Measurements from ENCODE around the gene DAP.
"Not testable (repeated sequence)": the region's sequence is repeated elsewhere in the genome, so short reads cannot be mapped to it uniquely, and the experiment has no call there.

The DAP gene

GRCh38 chr5:10638723-10639122 is 122.3 kb downstream of the DAP start:
- H3K23ac ChIP-seq (ENCODE audit: low read depth, low read length, poor library complexity): peak overlapping the region; percentile 96
- H3K36me3 ChIP-seq (replicated peaks in 1 of 2; ENCODE audit: control insufficient read depth in 2 of 2, insufficient read depth in 2 of 2, low read length in 2 of 2); H3K79me1 ChIP-seq (ENCODE audit: low read depth, low read length); H3K27ac ChIP-seq (replicated peaks; ENCODE audit: low read length); H2AFZ ChIP-seq (ENCODE audit: low read length); H3K4ac ChIP-seq (ENCODE audit: low read length); H2BK120ac ChIP-seq (ENCODE audit: low read depth, low read length); H3K4me2 ChIP-seq (ENCODE audit: insufficient read depth, low read length, poor library complexity, severe bottlenecking); H3K27me3 ChIP-seq (ENCODE audit: control insufficient read depth in 3 of 3, insufficient read depth in 3 of 3, low read depth in 1 of 3, low read length in 3 of 3); DNase-seq (ENCODE audit: low spot score); H3K9me3 ChIP-seq (replicated peaks in 1 of 2; ENCODE audit: control insufficient read depth in 2 of 2, insufficient read depth in 1 of 2, low read depth in 1 of 2, low read length in 2 of 2); H3K18ac ChIP-seq (ENCODE audit: low read length); H2BK15ac ChIP-seq (ENCODE audit: low read length); H2BK5ac ChIP-seq (ENCODE audit: low read length): not testable (repeated sequence)
- peak overlapping the region; percentile 72 for H3K9ac ChIP-seq (ENCODE audit: low read depth, low read length, poor library complexity)
- peak overlapping the region; percentile 88 for H2BK12ac ChIP-seq (ENCODE audit: low read length)
- H2AK5ac ChIP-seq (ENCODE audit: low read depth, low read length): peak overlapping the region; percentile 25
- peak overlapping the region; percentile 8 for H3K14ac ChIP-seq (ENCODE audit: low read length)
- WGBS, 2 donors (ENCODE audit: extremely low coverage in 2 of 2, insufficient read length in 2 of 2, insufficient replicate concordance in 1 of 2): 100% methylated on average over 2 of the region's 48 CpGs; no CpG with 5 or more reads in 1 of the 2 donors
- H4K8ac ChIP-seq (ENCODE audit: low read depth, low read length): peak overlapping the region; percentile 43
- H4K91ac ChIP-seq (ENCODE audit: low read depth, low read length, poor library complexity): peak overlapping the region; percentile 38
- H3K4me3 ChIP-seq (ENCODE audit: low read length in 2 of 2): peak overlapping the region in 1 of 2 donors; percentile 12
- H3K4me1 ChIP-seq (ENCODE audit: control insufficient read depth in 2 of 2, insufficient read depth in 1 of 2, low read depth in 1 of 2, low read length in 2 of 2): peaks cover 0 to 15% of the 10 kb centered on the region in 2 donors

DNA sequence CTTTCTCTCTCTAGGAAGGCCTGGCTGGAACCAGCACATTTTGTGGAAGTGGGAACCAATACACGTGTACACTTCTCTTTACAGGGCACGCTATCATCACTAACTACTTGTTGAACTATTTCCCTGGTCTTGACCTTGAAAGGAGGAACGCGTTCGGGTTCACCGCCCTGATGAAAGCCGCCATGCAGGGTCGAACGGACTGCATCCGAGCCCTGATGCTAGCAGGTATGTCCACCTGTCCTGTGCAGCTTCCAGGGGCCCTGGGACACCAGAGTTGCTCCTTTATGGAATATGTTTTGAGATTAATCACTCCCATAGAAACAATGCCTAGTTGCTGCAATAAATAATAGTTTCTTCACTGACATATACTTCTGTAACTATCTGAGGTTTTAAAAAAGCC is 123.1 kb downstream of the DAP start:
- DNase-seq (ENCODE audit: low spot score): no peak
- H3K27ac ChIP-seq (replicated peaks; ENCODE audit: low read length): no peak overlapping the region
- H3K79me1 ChIP-seq (ENCODE audit: low read depth, low read length): peaks cover 5% of the 10 kb centered on the region
- H2AFZ ChIP-seq (ENCODE audit: low read length): no peak overlapping the region
- no peak overlapping the region for H2BK5ac ChIP-seq (ENCODE audit: low read length)
- WGBS, 2 donors (ENCODE audit: extremely low coverage in 2 of 2, insufficient read length in 2 of 2, insufficient replicate concordance in 1 of 2): no CpG with 5 or more reads among the region's 10 CpGs
- H3K9ac ChIP-seq (ENCODE audit: low read depth, low read length, poor library complexity): peak overlapping the region; percentile 72
- H3K23ac ChIP-seq (ENCODE audit: low read depth, low read length, poor library complexity): no peak overlapping the region
- H2BK120ac ChIP-seq (ENCODE audit: low read depth, low read length): no peak overlapping the region
- peaks cover 3 to 4% of the 10 kb centered on the region in 2 donors for H3K9me3 ChIP-seq (replicated peaks in 1 of 2; ENCODE audit: control insufficient read depth in 2 of 2, insufficient read depth in 1 of 2, low read depth in 1 of 2, low read length in 2 of 2)
- no peak overlapping the region for H3K14ac ChIP-seq (ENCODE audit: low read length)
- H3K4me2 ChIP-seq (ENCODE audit: insufficient read depth, low read length, poor library complexity, severe bottlenecking): no peak overlapping the region
- H4K8ac ChIP-seq (ENCODE audit: low read depth, low read length): no peak overlapping the region
- no peak overlapping the region for H2BK15ac ChIP-seq (ENCODE audit: low read length)
- H3K4ac ChIP-seq (ENCODE audit: low read length): no peak overlapping the region
- peak overlapping the region; percentile 25 for H2AK5ac ChIP-seq (ENCODE audit: low read depth, low read length)
- H3K27me3 ChIP-seq (ENCODE audit: control insufficient read depth in 3 of 3, insufficient read depth in 3 of 3, low read depth in 1 of 3, low read length in 3 of 3): peaks cover 0 to 3% (median 0%) of the 10 kb centered on the region in 3 experiments
- peaks cover 0 to 15% of the 10 kb centered on the region in 2 donors for H3K4me1 ChIP-seq (ENCODE audit: control insufficient read depth in 2 of 2, insufficient read depth in 1 of 2, low read depth in 1 of 2, low read length in 2 of 2)
- no peak overlapping the region for H4K91ac ChIP-seq (ENCODE audit: low read depth, low read length, poor library complexity)
- H3K18ac ChIP-seq (ENCODE audit: low read length): peak overlapping the region; percentile 88
- H2BK12ac ChIP-seq (ENCODE audit: low read length): no peak overlapping the region
- H3K4me3 ChIP-seq (ENCODE audit: low read length in 2 of 2): no peak overlapping the region
- H3K36me3 ChIP-seq (replicated peaks in 1 of 2; ENCODE audit: control insufficient read depth in 2 of 2, insufficient read depth in 2 of 2, low read length in 2 of 2): peaks cover 0 to 4% of the 10 kb centered on the region in 2 donors

DNA sequence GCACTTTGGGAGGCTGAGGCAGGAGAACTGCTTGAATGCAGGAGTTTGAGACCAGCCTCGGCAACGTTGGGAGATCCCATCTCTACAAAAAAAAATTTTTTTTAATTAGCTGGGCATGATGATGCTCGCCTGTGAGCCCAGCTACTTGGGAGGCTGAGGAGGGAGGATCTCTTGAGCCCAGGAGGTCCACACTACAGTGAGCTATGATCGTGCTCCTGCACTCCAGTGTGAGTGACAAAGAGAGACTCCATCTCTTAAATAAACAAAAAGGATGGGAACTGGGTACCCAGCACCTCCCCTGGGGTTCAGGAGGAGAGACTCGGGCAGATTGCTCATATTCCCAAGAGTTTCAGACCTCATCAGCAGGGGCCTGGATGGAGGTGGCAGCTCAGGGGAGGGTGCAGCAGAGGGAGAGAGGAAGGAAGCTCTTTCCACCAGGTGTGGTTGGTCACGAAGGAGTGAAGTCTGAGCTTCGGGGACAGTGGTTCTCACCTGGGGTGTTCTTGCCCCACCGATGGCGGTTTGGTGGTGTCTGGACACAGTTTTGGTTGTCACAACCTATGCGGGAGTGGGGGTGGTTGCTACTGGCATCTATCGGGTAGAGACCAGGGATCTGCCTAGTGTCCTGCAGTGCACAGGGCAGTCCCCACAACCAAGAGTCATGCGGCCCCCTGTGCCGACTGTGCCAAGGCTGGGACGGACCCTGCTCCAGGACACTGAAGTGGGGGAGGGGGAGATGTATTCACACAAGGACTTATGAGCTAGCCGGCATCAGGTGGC is 124.5 kb downstream of the DAP start:
- H3K18ac ChIP-seq (ENCODE audit: low read length): peak overlapping the region; percentile 83
- WGBS, 2 donors (ENCODE audit: extremely low coverage in 2 of 2, insufficient read length in 2 of 2, insufficient replicate concordance in 1 of 2): no CpG with 5 or more reads among the region's 15 CpGs
- peak overlapping the region; percentile 65 for H4K8ac ChIP-seq (ENCODE audit: low read depth, low read length)
- H3K4ac ChIP-seq (ENCODE audit: low read length): no peak overlapping the region
- H3K79me1 ChIP-seq (ENCODE audit: low read depth, low read length): peaks cover 5% of the 10 kb centered on the region
- no peak for DNase-seq (ENCODE audit: low spot score)
- H2BK120ac ChIP-seq (ENCODE audit: low read depth, low read length): no peak overlapping the region
- H2AK5ac ChIP-seq (ENCODE audit: low read depth, low read length): peak overlapping the region; percentile 63
- peaks cover 3 to 4% of the 10 kb centered on the region in 2 donors for H3K9me3 ChIP-seq (replicated peaks in 1 of 2; ENCODE audit: control insufficient read depth in 2 of 2, insufficient read depth in 1 of 2, low read depth in 1 of 2, low read length in 2 of 2)
- peak overlapping the region; percentile 49 for H2BK15ac ChIP-seq (ENCODE audit: low read length)
- no peak overlapping the region for H2AFZ ChIP-seq (ENCODE audit: low read length)
- no peak overlapping the region for H3K4me2 ChIP-seq (ENCODE audit: insufficient read depth, low read length, poor library complexity, severe bottlenecking)
- H3K14ac ChIP-seq (ENCODE audit: low read length): peak overlapping the region; percentile 21
- no peak overlapping the region for H2BK5ac ChIP-seq (ENCODE audit: low read length)
- H4K91ac ChIP-seq (ENCODE audit: low read depth, low read length, poor library complexity): no peak overlapping the region
- no peak overlapping the region for H3K27ac ChIP-seq (replicated peaks; ENCODE audit: low read length)
- H3K4me1 ChIP-seq (ENCODE audit: control insufficient read depth in 2 of 2, insufficient read depth in 1 of 2, low read depth in 1 of 2, low read length in 2 of 2): peaks cover 0 to 15% of the 10 kb centered on the region in 2 donors
- H3K4me3 ChIP-seq (ENCODE audit: low read length in 2 of 2): no peak overlapping the region
- peak overlapping the region; percentile 65 for H3K23ac ChIP-seq (ENCODE audit: low read depth, low read length, poor library complexity)
- H3K36me3 ChIP-seq (replicated peaks in 1 of 2; ENCODE audit: control insufficient read depth in 2 of 2, insufficient read depth in 2 of 2, low read length in 2 of 2): peaks cover 0 to 4% of the 10 kb centered on the region in 2 donors
- H2BK12ac ChIP-seq (ENCODE audit: low read length): peak overlapping the region; percentile 58
- peak overlapping the region; percentile 44 for H3K9ac ChIP-seq (ENCODE audit: low read depth, low read length, poor library complexity)
- H3K27me3 ChIP-seq (ENCODE audit: control insufficient read depth in 3 of 3, insufficient read depth in 3 of 3, low read depth in 1 of 3, low read length in 3 of 3): peaks cover 0 to 3% (median 0%) of the 10 kb centered on the region in 3 experiments

DNA sequence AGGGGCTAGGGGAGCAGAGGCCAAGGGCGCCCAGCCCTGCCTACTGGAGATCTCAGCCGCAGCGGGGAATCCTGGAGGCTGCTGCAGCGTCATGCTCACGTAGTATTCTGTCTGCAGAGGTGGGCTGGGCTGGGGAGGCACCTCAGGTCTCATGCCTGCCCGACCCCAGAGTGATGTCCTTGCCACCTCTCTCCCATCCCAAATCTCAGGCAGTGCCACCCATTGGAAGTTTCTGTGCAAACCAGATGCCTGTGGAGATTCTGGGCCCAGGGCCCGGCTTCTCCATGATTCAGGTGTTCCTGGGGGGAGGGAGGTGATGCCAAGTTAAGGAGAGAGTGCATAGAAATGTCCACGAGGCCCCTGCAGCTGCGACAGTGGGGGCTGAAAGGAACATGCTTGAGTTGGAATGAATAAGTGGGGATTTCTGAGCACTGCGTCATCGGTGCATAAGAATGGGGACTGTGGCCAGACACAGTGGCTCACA is 125.1 kb downstream of the DAP start:
- Histone ChIP-seq H2AFZ (ENCODE audit: low read length) (no peak overlapping the region), H3K4me1 (ENCODE audit: control insufficient read depth in 2 of 2, insufficient read depth in 1 of 2, low read depth in 1 of 2, low read length in 2 of 2) (peaks cover 0 to 18% of the 10 kb centered on the region in 2 donors), H2BK5ac (ENCODE audit: low read length) (no peak overlapping the region), H3K27me3 (ENCODE audit: control insufficient read depth in 3 of 3, insufficient read depth in 3 of 3, low read depth in 1 of 3, low read length in 3 of 3) (peaks cover 0 to 3% (median 0%) of the 10 kb centered on the region in 3 experiments), H3K27ac (replicated peaks; ENCODE audit: low read length) (no peak overlapping the region), H2AK5ac (ENCODE audit: low read depth, low read length) (no peak overlapping the region), H3K36me3 (replicated peaks in 1 of 2; ENCODE audit: control insufficient read depth in 2 of 2, insufficient read depth in 2 of 2, low read length in 2 of 2) (peaks cover 0 to 4% of the 10 kb centered on the region in 2 donors), H2BK120ac (ENCODE audit: low read depth, low read length) (no peak overlapping the region), H2BK12ac (ENCODE audit: low read length) (no peak overlapping the region), H4K8ac (ENCODE audit: low read depth, low read length) (no peak overlapping the region), H3K9me3 (replicated peaks in 1 of 2; ENCODE audit: control insufficient read depth in 2 of 2, insufficient read depth in 1 of 2, low read depth in 1 of 2, low read length in 2 of 2) (peaks cover 3 to 4% of the 10 kb centered on the region in 2 donors), H3K4me2 (ENCODE audit: insufficient read depth, low read length, poor library complexity, severe bottlenecking) (no peak overlapping the region), H3K18ac (ENCODE audit: low read length) (no peak overlapping the region), H3K79me1 (ENCODE audit: low read depth, low read length) (peaks cover 5% of the 10 kb centered on the region), H3K9ac (ENCODE audit: low read depth, low read length, poor library complexity) (no peak overlapping the region), H3K4ac (ENCODE audit: low read length) (no peak overlapping the region), H3K4me3 (ENCODE audit: low read length in 2 of 2) (no peak overlapping the region), H3K14ac (ENCODE audit: low read length) (peak overlapping the region; percentile 33), H4K91ac (ENCODE audit: low read depth, low read length, poor library complexity) (no peak overlapping the region), H2BK15ac (ENCODE audit: low read length) (no peak overlapping the region), H3K23ac (ENCODE audit: low read depth, low read length, poor library complexity) (no peak overlapping the region)
- WGBS, 2 donors (ENCODE audit: extremely low coverage in 2 of 2, insufficient read length in 2 of 2, insufficient replicate concordance in 1 of 2): no CpG with 5 or more reads among the region's 11 CpGs
- DNase-seq (ENCODE audit: low spot score): no peak
